SJCRH30 (cell line): ENCODE results near the gene PSG7. TPM values are rescaled to one million over a fixed set of nuclear protein-coding genes. Genes with fewer than 3 reads are reported as not detected.
"Not testable (repeated sequence)": the region's sequence is repeated elsewhere in the genome, so short reads cannot be mapped to it uniquely, and the experiment has no call there.

ENCODE experiments used
- DNase-seq, 2 experiments: peaks; one replicate each; pipeline ENCODE4 v3.0.0-alpha.2; 2015 to 2020
- H3K27ac ChIP-seq: fragments of 250-450 bp; sonication (Bioruptor Pico); 2 replicates; pipeline ENCODE4 v1.5.1; 2020; ENCODE audit warnings: mild to moderate bottlenecking, moderate library complexity
- H3K27me3 ChIP-seq: fragments of 250-450 bp; sonication (Bioruptor Pico); 2 replicates; pipeline ENCODE4 v1.5.1; 2020; ENCODE audit warnings: mild to moderate bottlenecking, moderate library complexity
- H3K36me3 ChIP-seq: fragments of 250-450 bp; sonication (Bioruptor Pico); 2 replicates; pipeline ENCODE4 v1.5.1; 2020; ENCODE audit warnings: mild to moderate bottlenecking, moderate library complexity
- H3K4me1 ChIP-seq: fragments of 250-450 bp; sonication (Bioruptor Pico); 2 replicates; pipeline ENCODE4 v1.5.1; 2020; ENCODE audit warnings: mild to moderate bottlenecking, moderate library complexity
- H3K4me3 ChIP-seq: fragments of 250-450 bp; sonication (Bioruptor Pico); 2 replicates; pipeline ENCODE4 v1.5.1; 2020; ENCODE audit warnings: mild to moderate bottlenecking, moderate library complexity
- H3K9me3 ChIP-seq: fragments of 250-450 bp; sonication (Bioruptor Pico); replicated peaks from 2 replicates; pipeline ENCODE4 v1.5.1; 2020; ENCODE audit warnings: mild to moderate bottlenecking, moderate library complexity
- total RNA-seq: library from RNA; depleted of rRNA; stranded (reverse); fragments of >200 nt; shearing (Covaris generic); gene quantifications from 2 replicates; pipeline ENCODE4 v1.2.3, GENCODE V29; 2014; rRNA removed

PSG7 gene
- total RNA-seq, 1 experiment from 2014 or later, result not detected

DNA sequence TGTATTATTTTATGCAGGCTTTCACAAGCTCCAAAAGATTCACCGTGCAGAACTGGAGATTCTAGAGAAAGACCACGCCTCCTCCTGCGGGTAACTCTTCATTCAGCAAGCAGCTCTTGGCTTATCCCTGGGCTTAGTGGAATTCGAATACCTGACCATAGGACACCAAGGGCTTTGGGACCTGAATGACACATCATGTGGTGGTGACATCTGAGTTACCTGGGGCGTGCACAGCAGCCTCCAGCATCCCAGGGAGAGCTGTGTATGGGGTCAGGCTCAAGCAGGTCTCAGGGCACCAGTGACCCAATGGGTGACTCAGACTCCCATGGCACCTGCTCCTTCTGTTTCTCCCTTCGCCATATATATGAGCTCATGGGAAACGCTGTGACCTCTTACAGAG is 46.6 kb downstream of the PSG7 start:
- not testable (repeated sequence) for H3K4me3 ChIP-seq

GRCh38 chr19:42887876-42888445 is 49.0 kb downstream of the PSG7 start:
- not testable (repeated sequence) for H3K27me3 ChIP-seq, H3K9me3 ChIP-seq, H3K36me3 ChIP-seq, DNase-seq, H3K27ac ChIP-seq, H3K4me1 ChIP-seq, H3K4me3 ChIP-seq

More for the DNA sequence above, 46.6 kb downstream of the PSG7 start:
- H3K27me3 ChIP-seq, H3K4me1 ChIP-seq, DNase-seq, H3K36me3 ChIP-seq, H3K9me3 ChIP-seq, H3K27ac ChIP-seq: not testable (repeated sequence)

DNA sequence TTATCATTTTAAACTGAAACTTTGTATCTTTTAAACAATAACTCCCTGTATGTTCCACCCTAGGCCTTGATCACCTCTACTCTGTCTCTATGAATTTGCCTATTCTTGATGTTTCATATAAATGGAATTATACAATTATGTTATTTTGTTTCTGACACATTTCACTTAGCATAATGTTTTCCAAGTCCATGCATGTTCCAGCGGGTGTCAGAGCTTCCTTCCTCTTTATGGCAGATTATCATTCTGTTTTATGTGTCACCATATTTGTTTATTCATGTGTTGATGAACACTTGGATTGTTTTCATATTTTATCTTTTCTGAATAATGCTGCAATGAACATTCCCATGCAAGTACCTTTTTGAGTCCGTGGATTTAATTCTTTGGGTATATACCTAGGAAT is 54.3 kb downstream of the PSG7 start:
- not testable (repeated sequence) for DNase-seq, H3K27ac ChIP-seq, H3K36me3 ChIP-seq, H3K9me3 ChIP-seq, H3K4me1 ChIP-seq, H3K4me3 ChIP-seq, H3K27me3 ChIP-seq

- DNase-seq, H3K27me3 ChIP-seq, H3K9me3 ChIP-seq, H3K36me3 ChIP-seq, H3K4me1 ChIP-seq, H3K4me3 ChIP-seq, H3K27ac ChIP-seq: not testable (repeated sequence)
These were observed 55.0 kb downstream of the PSG7 start for GRCh38 chr19:42882010-42882409.

GRCh38 chr19:42881279-42881678 is 55.7 kb downstream of the PSG7 start:
- not testable (repeated sequence) for H3K27ac ChIP-seq, H3K4me3 ChIP-seq, H3K9me3 ChIP-seq, H3K36me3 ChIP-seq, H3K27me3 ChIP-seq, H3K4me1 ChIP-seq
- peak; percentile 10 to 33 for DNase-seq

- H3K36me3 ChIP-seq, H3K27ac ChIP-seq, DNase-seq, H3K4me1 ChIP-seq, H3K4me3 ChIP-seq, H3K9me3 ChIP-seq, H3K27me3 ChIP-seq: not testable (repeated sequence)
These were observed 56.4 kb downstream of the PSG7 start for GRCh38 chr19:42880621-42881020.

DNA sequence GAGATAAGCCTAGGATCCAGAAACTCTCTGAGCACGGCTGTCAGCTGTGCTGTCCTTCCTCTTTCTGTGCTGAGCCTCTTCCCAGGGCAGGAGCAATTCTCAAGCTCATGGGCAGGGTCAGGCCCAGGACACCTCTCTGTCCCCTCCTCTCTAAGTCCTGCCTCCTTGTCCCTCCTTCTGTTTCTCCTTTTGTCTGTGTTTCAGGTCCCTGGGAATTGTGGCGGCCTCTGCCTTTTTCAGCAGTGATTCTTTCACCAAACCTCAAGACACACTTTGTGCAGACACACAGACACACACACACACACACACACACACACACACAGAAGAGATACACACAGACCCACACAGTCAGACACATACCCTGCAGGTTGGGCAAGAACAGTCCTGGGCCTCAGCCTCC is 57.4 kb downstream of the PSG7 start, which contains the start of gene PSG1:
Gene PSG1, minus strand, starts transcription at position 101 of the 400 bp plus-strand sequence. CDS start 132 bp downstream, outside the sequence.
- Histone ChIP-seq H3K4me1 (no peaks in the 10 kb centered on the region), H3K27me3 (no peaks in the 10 kb centered on the region), H3K36me3 (no peaks in the 10 kb centered on the region), H3K27ac (no peak within 1 kb of the TSS), H3K9me3 (no peaks in the 10 kb centered on the region), H3K4me3 (no peak within 1 kb of the TSS)
- DNase-seq, result no peak

DNA sequence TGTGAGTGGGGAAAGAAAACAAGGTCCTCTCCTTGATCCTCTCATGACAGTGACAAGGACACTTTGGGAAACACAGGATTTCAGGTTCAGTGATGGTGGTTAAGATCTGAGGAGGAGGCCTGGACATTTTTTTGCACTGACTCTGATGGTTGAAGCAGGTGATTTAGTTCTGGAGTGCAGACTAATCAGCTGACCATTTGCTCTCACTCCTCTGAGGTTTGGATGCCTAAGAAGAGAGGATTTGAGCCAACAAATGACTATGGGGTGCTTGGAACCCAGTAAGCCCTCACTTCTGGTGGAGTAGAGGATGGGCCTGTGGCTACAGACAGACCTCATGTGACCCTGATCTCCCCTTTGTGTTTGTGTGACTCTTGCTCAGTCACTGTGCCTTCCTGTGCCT is 60.4 kb downstream of the PSG7 start:
- not testable (repeated sequence) for H3K4me1 ChIP-seq, H3K4me3 ChIP-seq, DNase-seq, H3K9me3 ChIP-seq, H3K27me3 ChIP-seq, H3K27ac ChIP-seq, H3K36me3 ChIP-seq

GRCh38 chr19:42875881-42876280 is 61.1 kb downstream of the PSG7 start:
- DNase-seq, H3K27ac ChIP-seq, H3K27me3 ChIP-seq: not testable (repeated sequence)

GRCh38 chr19:42874901-42875813 is 61.9 kb downstream of the PSG7 start:
- H3K27ac ChIP-seq, H3K27me3 ChIP-seq, H3K9me3 ChIP-seq, H3K36me3 ChIP-seq, H3K4me3 ChIP-seq, DNase-seq, H3K4me1 ChIP-seq: not testable (repeated sequence)

More at GRCh38 chr19:42875881-42876280, 61.1 kb downstream of the PSG7 start:
- not testable (repeated sequence) for H3K9me3 ChIP-seq, H3K36me3 ChIP-seq, H3K4me1 ChIP-seq, H3K4me3 ChIP-seq

DNA sequence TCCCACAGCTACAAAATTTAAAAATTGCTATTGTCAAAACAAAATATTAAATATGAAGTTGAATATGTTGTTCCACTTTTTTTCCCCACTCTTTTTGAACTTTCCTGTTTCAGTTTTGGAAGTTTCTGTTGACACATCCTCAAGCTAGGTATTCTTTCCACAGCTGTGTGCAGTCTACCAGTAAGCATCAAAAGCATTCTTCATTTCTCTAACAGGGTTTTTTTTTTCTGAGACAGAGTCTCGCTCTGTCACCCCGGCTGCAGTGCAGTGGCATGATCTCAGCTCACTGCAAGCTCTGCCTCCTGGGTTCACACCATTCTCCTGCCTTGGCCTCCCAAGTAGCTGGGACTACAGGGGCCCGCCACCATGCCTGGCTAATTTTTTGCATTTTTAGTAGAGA is 62.9 kb downstream of the PSG7 start:
- H3K36me3 ChIP-seq, H3K27me3 ChIP-seq, H3K9me3 ChIP-seq, H3K27ac ChIP-seq, DNase-seq, H3K4me3 ChIP-seq, H3K4me1 ChIP-seq: not testable (repeated sequence)

Other genes starting within 250 kb of the PSG7 start
- gene PSG3, start 196.7 kb downstream of the PSG7 start, total RNA-seq, result not detected in 2 replicates
- not detected in 2 replicates for gene PSG8, start 171.5 kb downstream of the PSG7 start, total RNA-seq
- not detected in 2 replicates for gene PSG1, start 57.5 kb downstream of the PSG7 start, total RNA-seq
- gene PSG6, start 19.3 kb downstream of the PSG7 start, total RNA-seq, result not detected in 2 replicates
- not detected in 2 replicates for gene PSG11, start 89.3 kb upstream of the PSG7 start, total RNA-seq
- gene PSG2, start 145.5 kb upstream of the PSG7 start, total RNA-seq, result not detected in 2 replicates
- gene PSG5, start 249.3 kb upstream of the PSG7 start, total RNA-seq, result not detected in 2 replicates